HG03521 (cell line): ENCODE results near the gene ANKRD65.

Experiments
- ATAC-seq: cut with Tn5 transposase; IDR thresholded peaks from one replicate; pipeline ENCODE4 v1.9.1; 2021; ENCODE audit warnings: mild to moderate bottlenecking, moderate library complexity; ENCODE audit not compliant: unreplicated experiment

The ANKRD65 gene

DNA sequence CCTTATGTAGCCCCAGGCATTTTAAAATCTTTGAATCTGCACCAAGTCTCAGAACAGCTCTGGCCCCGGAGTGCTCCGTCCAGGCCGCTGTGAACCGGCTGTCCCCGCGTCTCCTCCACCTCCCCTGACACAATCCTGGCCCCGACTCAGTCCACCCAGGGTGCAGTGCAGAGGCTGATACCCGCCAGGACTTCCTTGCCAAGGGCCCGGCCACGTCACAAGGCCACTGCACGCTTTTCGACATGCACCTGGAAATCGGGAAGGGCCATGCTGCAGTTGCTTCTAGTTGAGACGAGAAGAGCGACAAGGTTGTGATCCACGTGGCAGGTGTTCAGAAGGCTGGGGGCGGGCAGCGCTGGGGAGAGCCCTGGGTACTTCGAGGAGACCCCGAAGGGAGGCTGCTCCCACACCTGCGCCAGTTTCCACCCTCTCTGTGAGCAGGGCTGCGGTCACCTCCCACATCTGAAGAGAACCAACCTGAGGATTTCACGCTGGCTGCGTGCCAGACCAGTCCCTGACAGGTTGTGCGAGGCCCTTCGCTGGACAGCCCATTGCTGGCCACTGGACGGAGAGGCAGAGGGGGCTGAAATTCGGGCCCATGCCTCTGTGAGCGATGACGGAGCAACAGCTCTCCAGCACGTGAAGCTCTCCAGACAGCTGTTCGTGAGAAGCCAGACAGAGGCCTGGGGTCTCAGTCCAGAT is 21.1 kb upstream of the ANKRD65 start:
- no peak for ATAC-seq

- ATAC-seq: no peak
Observed at GRCh38 chr1:1441002-1441888, 20.2 kb upstream of the ANKRD65 start.

DNA sequence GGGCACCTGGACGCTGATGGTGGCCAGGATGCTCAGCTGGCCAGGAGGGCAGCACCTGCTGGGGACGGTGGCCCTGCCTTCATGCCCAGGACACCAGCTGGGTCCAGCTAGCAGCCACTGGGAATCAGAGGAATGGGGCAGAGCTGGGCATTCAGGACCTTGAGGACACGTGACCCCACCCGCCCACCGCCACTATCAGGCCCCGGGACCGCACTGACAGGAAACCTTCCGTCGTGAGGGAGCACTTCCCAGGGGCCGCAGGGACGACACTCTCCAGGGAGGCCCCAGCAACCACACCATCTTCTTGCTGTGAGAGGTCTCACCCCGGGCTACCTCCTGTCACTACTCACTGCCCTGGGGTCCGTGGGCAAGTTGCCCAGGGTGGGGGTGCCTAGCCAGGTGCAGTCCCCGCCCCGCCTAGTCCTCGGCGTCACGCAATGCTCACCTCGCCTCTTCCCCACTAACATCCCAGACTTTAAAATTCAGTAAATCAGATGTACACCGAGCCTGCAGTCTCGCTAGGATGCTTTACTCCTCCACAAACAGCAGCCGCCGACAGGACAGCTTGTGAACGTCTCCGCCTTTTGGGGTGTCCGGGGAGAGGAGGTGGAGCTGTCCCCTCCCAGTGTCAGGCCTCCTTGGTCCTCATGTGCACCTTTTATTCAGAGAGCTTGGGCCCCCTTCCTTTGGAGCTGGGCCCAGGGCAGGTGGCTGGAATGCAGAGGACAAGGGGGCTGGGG is 19.4 kb upstream of the ANKRD65 start:
- no peak for ATAC-seq

DNA sequence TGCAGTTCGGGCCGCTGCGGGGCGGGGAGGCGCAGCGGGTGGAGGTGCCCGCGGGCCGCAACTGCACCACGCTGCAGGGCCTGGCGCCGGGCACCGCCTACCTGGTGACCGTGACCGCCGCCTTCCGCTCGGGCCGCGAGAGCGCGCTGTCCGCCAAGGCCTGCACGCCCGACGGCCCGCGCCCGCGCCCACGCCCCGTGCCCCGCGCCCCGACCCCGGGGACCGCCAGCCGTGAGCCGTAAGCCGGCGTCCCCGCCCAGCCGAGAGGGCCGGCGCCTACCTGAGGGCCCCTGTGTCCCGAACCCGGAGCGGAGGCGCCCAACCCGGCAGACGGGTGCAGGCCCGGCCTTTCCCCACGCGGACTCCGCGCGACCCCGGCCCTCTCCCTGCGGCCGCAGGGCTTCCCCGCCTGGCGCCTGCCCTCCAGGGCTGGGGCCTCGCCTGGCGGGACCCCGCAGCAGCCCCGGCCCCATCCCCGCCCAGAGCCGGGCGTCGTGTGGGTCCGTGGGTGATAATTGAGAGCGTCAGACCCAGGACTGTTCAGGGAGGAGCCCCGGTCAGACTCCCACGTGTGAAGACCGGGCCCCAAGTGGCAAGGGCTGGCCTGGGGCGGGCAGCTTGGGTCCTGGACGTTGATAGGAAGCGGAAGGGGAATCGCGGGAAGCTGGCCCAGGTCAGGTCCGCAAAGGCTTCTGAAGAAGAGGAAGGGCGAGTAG is 18.6 kb upstream of the ANKRD65 start:
- ATAC-seq: no peak

DNA sequence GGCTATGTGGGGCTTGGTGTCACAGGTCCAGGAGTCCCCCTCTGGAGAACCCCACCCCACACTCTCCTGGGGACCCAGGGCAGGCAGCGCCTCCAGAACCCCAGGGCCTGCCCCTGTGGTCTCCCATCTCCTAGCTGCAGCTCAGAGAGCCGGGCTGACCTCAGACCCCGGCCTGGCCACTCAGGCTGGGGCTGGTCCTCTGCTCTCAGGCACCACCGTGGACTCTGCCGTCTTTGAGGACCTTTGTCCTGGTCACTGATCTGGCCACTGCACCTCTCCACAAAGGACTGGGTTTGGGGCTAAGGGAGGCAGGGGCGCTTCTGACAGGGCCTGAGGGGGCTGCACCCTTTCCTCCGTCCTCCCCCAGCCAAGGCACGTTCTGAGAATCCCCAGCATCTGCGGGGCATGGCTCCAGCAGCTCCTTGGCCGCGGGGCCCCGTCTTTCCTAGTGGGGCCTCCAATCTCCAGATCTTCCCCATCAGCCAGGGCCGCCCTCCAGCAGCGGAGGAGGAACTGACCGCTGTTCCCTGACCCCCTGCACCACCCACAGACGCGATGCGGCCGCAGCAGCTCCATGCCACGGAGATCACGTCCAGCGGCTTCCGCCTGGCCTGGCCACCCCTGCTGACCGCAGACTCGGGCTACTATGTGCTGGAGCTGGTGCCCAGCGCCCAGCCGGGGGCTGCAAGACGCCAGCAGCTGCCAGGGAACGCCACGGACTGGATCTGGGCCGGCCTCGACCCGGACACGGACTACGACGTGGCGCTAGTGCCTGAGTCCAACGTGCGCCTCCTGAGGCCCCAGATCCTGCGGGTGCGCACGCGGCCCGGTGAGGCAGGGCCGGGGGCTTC is 17.7 kb upstream of the ANKRD65 start:
- ATAC-seq: no peak

DNA sequence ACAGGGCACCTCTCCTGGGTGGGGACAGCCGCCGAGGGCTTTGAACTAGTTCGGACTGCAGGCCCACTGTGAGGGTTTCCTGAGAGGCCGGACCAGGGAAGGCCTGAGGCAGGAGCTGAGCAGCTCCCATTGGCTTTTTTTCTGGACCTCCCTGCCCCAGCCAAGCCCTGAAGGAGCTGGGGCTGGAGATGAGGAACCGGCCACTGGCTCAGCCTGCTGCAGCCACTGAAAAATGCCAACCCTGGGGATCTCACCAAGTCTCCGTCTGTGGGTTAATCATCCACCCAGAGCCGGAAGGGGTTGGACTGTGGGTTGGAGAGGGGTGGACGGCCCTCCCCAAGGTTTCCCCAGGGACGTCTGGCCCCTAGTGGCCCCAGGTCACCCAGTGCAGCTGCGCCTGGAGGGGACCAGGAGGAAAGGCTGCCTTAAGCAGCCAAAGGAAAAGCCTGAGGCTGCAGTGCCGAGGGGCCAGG is 16.9 kb upstream of the ANKRD65 start:
- ATAC-seq: peak; percentile 42

GRCh38 chr1:1437033-1437903 is 16.2 kb upstream of the ANKRD65 start:
- no peak for ATAC-seq

- ATAC-seq: no peak
Observed at GRCh38 chr1:1436630-1437032, 15.6 kb upstream of the ANKRD65 start.

DNA sequence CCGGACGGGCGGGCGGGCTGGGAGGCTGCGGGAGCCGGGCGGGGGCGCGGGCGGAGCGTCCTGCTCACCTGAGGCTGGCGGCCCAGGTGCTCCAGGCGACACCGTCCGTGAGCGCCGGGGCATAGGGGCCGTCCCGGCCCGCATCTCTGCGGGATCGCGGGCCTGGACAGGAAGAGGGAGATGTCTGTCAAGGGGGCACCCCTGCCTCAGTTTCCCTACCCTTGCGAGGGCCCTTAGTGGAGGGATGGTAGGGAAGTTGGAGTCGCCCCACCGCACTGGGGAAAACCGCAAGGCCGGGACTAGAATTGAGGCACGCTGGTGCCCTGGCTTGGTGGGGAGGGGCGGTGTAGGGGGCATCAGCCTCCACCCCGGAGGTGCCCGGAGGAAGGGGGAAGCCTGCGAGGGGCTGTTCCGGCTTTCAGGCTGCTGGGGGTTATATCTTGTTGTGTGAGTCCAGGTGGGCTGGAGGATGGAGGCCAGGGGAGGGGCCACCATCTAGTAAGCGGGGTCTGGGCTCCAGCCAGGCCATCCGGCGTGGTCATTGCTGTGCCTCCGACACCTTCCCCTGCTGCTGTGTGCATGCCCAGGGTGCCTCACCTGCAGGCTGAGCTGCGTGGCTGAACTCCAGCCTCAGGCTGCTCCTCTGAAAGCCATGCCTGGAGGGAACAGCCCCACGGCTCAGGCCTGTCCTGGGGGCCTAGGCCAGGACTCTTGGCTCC is 15.0 kb upstream of the ANKRD65 start:
- no peak for ATAC-seq

GRCh38 chr1:1435106-1435903 is 14.2 kb upstream of the ANKRD65 start, which contains the start of gene VWA1:
TSS of gene VWA1 (plus strand) at chr1:1435690. CDS start at chr1:1435749, 59 bp downstream.
- no peak for ATAC-seq

DNA sequence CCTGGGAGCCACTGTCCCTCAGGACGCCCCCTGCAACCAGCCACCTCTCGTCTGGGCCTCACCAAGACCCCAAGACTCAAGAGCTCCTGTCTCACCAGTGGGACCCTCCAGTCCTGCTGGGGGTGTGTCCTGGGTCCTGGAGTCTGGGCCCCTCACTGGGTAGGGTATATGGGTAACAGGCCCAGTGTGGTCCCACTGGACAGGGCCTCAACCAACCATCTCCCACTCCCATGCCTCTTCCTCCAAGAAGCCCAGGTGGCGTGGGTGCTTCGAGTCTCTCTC is 13.7 kb upstream of the ANKRD65 start:
- ATAC-seq: no peak

- no peak for ATAC-seq
Observed at GRCh38 chr1:1434131-1434823, 13.2 kb upstream of the ANKRD65 start.

GRCh38 chr1:1433804-1434130 is 12.7 kb upstream of the ANKRD65 start:
- ATAC-seq: no peak

GRCh38 chr1:1432951-1433803 is 12.1 kb upstream of the ANKRD65 start:
- ATAC-seq: no peak

- ATAC-seq: no peak
Observed at GRCh38 chr1:1432274-1432950, 11.3 kb upstream of the ANKRD65 start.

DNA sequence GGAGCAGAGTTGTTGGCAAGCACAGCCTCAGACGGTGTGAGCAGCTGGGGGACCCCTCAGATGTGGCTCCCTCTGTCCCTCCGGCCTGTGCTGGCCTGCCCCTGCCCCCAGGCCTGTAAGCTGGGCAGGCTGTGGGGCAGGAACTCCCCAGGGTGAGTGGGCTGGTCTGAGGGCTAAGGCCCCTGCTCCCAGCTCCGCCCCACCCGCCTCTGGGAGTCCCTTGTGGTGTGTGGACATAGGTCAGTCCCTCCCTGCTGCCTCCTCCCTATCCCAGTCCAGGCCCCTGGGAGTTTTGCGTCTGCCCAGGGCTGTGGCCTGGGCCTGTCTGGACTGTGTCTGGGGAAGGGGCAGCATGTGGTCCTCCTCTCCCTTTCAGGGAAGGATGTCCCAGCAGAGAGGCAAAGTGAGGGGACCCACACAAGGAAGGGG is 10.8 kb upstream of the ANKRD65 start:
- ATAC-seq: no peak
